Pancreas (tissue), 10 donors: ENCODE results near the gene CTSC. TPM values are rescaled to one million over a fixed set of nuclear protein-coding genes. Genes with fewer than 3 reads are reported as not detected.

ENCODE experiments used
- ATAC-seq, 4 donors: fragments of 200-7000 bp; cut with Tn5 transposase; one replicate each; pipeline versions ENCODE4 v1.8.0 to v1.9.1; 2020; ENCODE audit warnings: mild to moderate bottlenecking in 4 of 4, moderate library complexity in 4 of 4
- DNase-seq, 6 donors: peaks; one replicate each; pipeline ENCODE4 v3.0.0-alpha.2; 2020
- FAIRE-seq: peaks from 2 replicates; lab custom pipeline; 2012; peaks lifted over from hg19 to GRCh38; lab: Jason Lieb, UNC
- H3K27ac ChIP-seq, 4 donors: fragments of 200-600 bp; sonication (generic); 1 replicate in 3 of 4; 2 replicates in 1 of 4; pipeline versions ENCODE4 v1.5.0 to v1.8.0; 2020
- H3K27me3 ChIP-seq, 4 donors: fragments of 200-600 bp; one replicate each; pipeline ENCODE4 v1.8.0; 2021
- H3K36me3 ChIP-seq, 3 donors: fragments of 200-600 bp; sonication (generic) in 1 of 3; one replicate each; pipeline versions ENCODE4 v1.5.0 to v1.8.0; 2020 to 2021
- H3K4me1 ChIP-seq, 3 donors: fragments of 200-600 bp; one replicate each; pipeline ENCODE4 v1.8.0; 2021
- H3K4me3 ChIP-seq, 4 donors: fragments of 200-600 bp; sonication (generic) in 2 of 4; one replicate each; pipeline versions ENCODE4 v1.5.0 to v1.8.0; 2020 to 2021
- H3K9me3 ChIP-seq, 4 donors: fragments of 200-600 bp; one replicate each; pipeline ENCODE4 v1.8.0; 2021
- CTCF ChIP-seq, 4 donors: fragments of 200-600 bp; sonication (generic) in 3 of 4; IDR thresholded peaks; one replicate each; pipeline versions ENCODE4 v1.5.0 to v1.8.0; 2021; ENCODE audit warnings: antibody characterized with exemption in 4 of 4
- WGBS, 2 donors: extraction: QIAGEN DNeasy Blood & Tissue Kit; methylation state at CpG; one replicate each; pipeline ENCODE4 v1.1.7; 2013; 5-methylcytosine and 5-hydroxymethylcytosine counted together
- intact Hi-C, 3 donors: fragments of 100-400 bp; cut with DNase I; formaldehyde crosslinking; loops; one replicate each; pipeline versions ENCODE4 v1.11.1 to v1.14.2; 2022
- polyA plus RNA-seq, 2 donors: library from polyadenylated mRNA; stranded (reverse); fragments of 200-250 nt; gene quantifications; one replicate each; pipeline ENCODE4 v1.2.3, GENCODE V29; 2013
- total RNA-seq, 6 donors: library from RNA; stranded (reverse); fragmentation: NEBNext Ultra II Directional in 4 of 6; extraction: Animal tissue kit (Norgen Biotek cat#: 25700) in 4 of 6; gene quantifications; one replicate each; pipeline versions ENCODE4 v1.2.1 to v1.2.4, GENCODE V29; 2021 to 2023
- donor health status: healthy with polysubstance abuse.
- donor health status: DM: no; HTN: no; CAD: no; lungs with moderate emphysema.
- donor health status: DM: no; HTN: no; CAD: no.
- donor health status: control.
- donor health status: control.
- donor health status: Bipolar disorder and iron deficiency.
- donor health status: DM: yes; HTN: yes; CAD: no.
- donor health status: DM: no; HTN: no; CAD: no.
- donor health status: DM: no; HTN: no; CAD: no.
- donor health status: DM: yes; HTN: yes; CAD: no.

CTSC gene
- total and polyA plus RNA-seq, 8 donors, result 12.2 to 68.6 (median 22.2) TPM

GRCh38 chr11:88354912-88355311, 17.4 kb upstream of the CTSC start:
- DNase-seq, result no peak
- TF ChIP-seq CTCF (IDR thresholded peaks at IDR 0.05), result no peak
- H3K36me3 ChIP-seq, result no peaks in the 10 kb centered on the region
- 82 to 93% methylated on average over 2 of the region's 2 CpGs for WGBS, 2 donors
- H3K9me3 ChIP-seq, result no peaks in the 10 kb centered on the region
- no peak overlapping the region for H3K27ac ChIP-seq
- FAIRE-seq, result no peak
- H3K27me3 ChIP-seq, result no peaks in the 10 kb centered on the region
- intact Hi-C loops, result no loop called here
- no peak for ATAC-seq
- no peaks in the 10 kb centered on the region for H3K4me1 ChIP-seq
- no peak overlapping the region for H3K4me3 ChIP-seq

- Histone ChIP-seq H3K4me3 (no peak overlapping the region), H3K27ac (no peak overlapping the region), H3K27me3 (no peaks in the 10 kb centered on the region), H3K9me3 (no peaks in the 10 kb centered on the region), H3K36me3 (no peaks in the 10 kb centered on the region), H3K4me1 (no peaks in the 10 kb centered on the region)
- 89 to 93% methylated on average over 4 of the region's 4 CpGs for WGBS, 2 donors
- intact Hi-C loops, result no loop called here
- ATAC-seq (no peak), DNase-seq (no peak), FAIRE-seq (no peak)
- no peak for TF ChIP-seq CTCF (IDR thresholded peaks at IDR 0.05)
Measured at GRCh38 chr11:88353835-88354496, 16.4 kb upstream of the CTSC start.

- no peak for DNase-seq
- Histone ChIP-seq H3K9me3 (no peaks in the 10 kb centered on the region), H3K27ac (no peak overlapping the region), H3K36me3 (no peaks in the 10 kb centered on the region), H3K4me3 (no peak overlapping the region), H3K27me3 (no peaks in the 10 kb centered on the region), H3K4me1 (no peaks in the 10 kb centered on the region)
- no peak for ATAC-seq
- WGBS, 2 donors, result 94% methylated on average over 3 of the region's 3 CpGs
- intact Hi-C loops, result no loop called here
- no peak for TF ChIP-seq CTCF (IDR thresholded peaks at IDR 0.05)
- no peak for FAIRE-seq
Measured at GRCh38 chr11:88353386-88353785, 15.8 kb upstream of the CTSC start.

- H3K4me1 ChIP-seq, result no peaks in the 10 kb centered on the region
- TF ChIP-seq CTCF (IDR thresholded peaks at IDR 0.05), result no peak
- no peaks in the 10 kb centered on the region for H3K9me3 ChIP-seq
- H3K27me3 ChIP-seq, result no peaks in the 10 kb centered on the region
- ATAC-seq (no peak), DNase-seq (no peak), FAIRE-seq (no peak)
- no peak overlapping the region for H3K27ac ChIP-seq
- no peaks in the 10 kb centered on the region for H3K36me3 ChIP-seq
- no peak overlapping the region for H3K4me3 ChIP-seq
- intact Hi-C loops, result no loop called here
Measured at GRCh38 chr11:88352139-88352538, 14.6 kb upstream of the CTSC start.

GRCh38 chr11:88348870-88349269, 11.3 kb upstream of the CTSC start:
- peaks cover 0 to 2% (median 0%) of the 10 kb centered on the region in 3 donors for H3K4me1 ChIP-seq
- TF ChIP-seq CTCF (IDR thresholded peaks at IDR 0.05), result no peak
- DNase-seq (no peak), FAIRE-seq (no peak), ATAC-seq (no peak)
- no peaks in the 10 kb centered on the region for H3K27me3 ChIP-seq
- H3K4me3 ChIP-seq, result no peak overlapping the region
- intact Hi-C loops, result no loop called here
- 45 to 50% methylated on average over 1 of the region's 1 CpG for WGBS, 2 donors
- no peaks in the 10 kb centered on the region for H3K9me3 ChIP-seq
- no peaks in the 10 kb centered on the region for H3K36me3 ChIP-seq
- H3K27ac ChIP-seq, result no peak overlapping the region
